ENCODE data around the gene FAM50B. TPM values are rescaled to one million over a fixed set of nuclear protein-coding genes. Genes with fewer than 3 reads are reported as not detected.

FAM50B gene, protein sequence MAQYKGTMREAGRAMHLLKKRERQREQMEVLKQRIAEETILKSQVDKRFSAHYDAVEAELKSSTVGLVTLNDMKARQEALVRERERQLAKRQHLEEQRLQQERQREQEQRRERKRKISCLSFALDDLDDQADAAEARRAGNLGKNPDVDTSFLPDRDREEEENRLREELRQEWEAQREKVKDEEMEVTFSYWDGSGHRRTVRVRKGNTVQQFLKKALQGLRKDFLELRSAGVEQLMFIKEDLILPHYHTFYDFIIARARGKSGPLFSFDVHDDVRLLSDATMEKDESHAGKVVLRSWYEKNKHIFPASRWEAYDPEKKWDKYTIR
- 13.2 TPM for total RNA-seq
- 24.8 TPM for polyA plus RNA-seq (ENCODE audit: insufficient read depth, low read depth, low replicate concordance)
- long read RNA-seq, donor 1, transcript FAM50B-202 (1 exons, 1,935 nt), result major isoform, 10 of 18 reads
- long read RNA-seq, donor 1, transcript FAM50B-203 (2 exons, 1,643 nt), result minor isoform, 8 of 18 reads
- long read RNA-seq, donor 1, partial matches to known transcripts, result 0 of 18 reads
- long read RNA-seq, donor 1, other reads (novel, unspliced or antisense), result 0 of 18 reads
- long read RNA-seq, donor 2, transcript FAM50B-203 (2 exons, 1,643 nt), result minor isoform, 8 of 18 reads
- long read RNA-seq, donor 2, transcript FAM50B-202 (1 exons, 1,935 nt), result major isoform, 10 of 18 reads
- long read RNA-seq, donor 2, partial matches to known transcripts, result 0 of 18 reads
- long read RNA-seq, donor 2, other reads (novel, unspliced or antisense), result 0 of 18 reads
- long read RNA-seq, donor 3, transcript FAM50B-202 (1 exons, 1,935 nt), result major isoform, 30 of 37 reads
- long read RNA-seq, donor 3, transcript FAM50B-203 (2 exons, 1,643 nt), result minor isoform, 7 of 37 reads
- long read RNA-seq, donor 3, partial matches to known transcripts, result 0 of 37 reads
- long read RNA-seq, donor 3, other reads (novel, unspliced or antisense), result 0 of 37 reads
- long read RNA-seq, donor 4, transcript FAM50B-202 (1 exons, 1,935 nt), result major isoform, 9 of 12 reads
- long read RNA-seq, donor 4, partial matches to known transcripts, result 0 of 12 reads
- long read RNA-seq, donor 4, other reads (novel, unspliced or antisense), result 0 of 12 reads
- long read RNA-seq, donor 5, partial matches to known transcripts, result 0 of 2 reads
- long read RNA-seq, donor 5, other reads (novel, unspliced or antisense), result 0 of 2 reads
- long read RNA-seq, donor 6, partial matches to known transcripts, result 0 of 3 reads
- long read RNA-seq, donor 6, other reads (novel, unspliced or antisense), result 0 of 3 reads
- long read RNA-seq, donor 7, transcript FAM50B-202 (1 exons, 1,935 nt), result minor isoform, 8 of 25 reads
- long read RNA-seq, donor 7, transcript FAM50B-203 (2 exons, 1,643 nt), result major isoform, 17 of 25 reads
- long read RNA-seq, donor 7, partial matches to known transcripts, result 0 of 25 reads
- long read RNA-seq, donor 7, other reads (novel, unspliced or antisense), result 0 of 25 reads
- long read RNA-seq, donor 8, transcript FAM50B-202 (1 exons, 1,935 nt), result major isoform, 12 of 18 reads
- long read RNA-seq, donor 8, transcript FAM50B-203 (2 exons, 1,643 nt), result minor isoform, 6 of 18 reads
- long read RNA-seq, donor 8, partial matches to known transcripts, result 0 of 18 reads
- long read RNA-seq, donor 8, other reads (novel, unspliced or antisense), result 0 of 18 reads
- long read RNA-seq, donor 9, partial matches to known transcripts, result 0 of 5 reads
- long read RNA-seq, donor 9, other reads (novel, unspliced or antisense), result 0 of 5 reads
- long read RNA-seq, donor 10, transcript FAM50B-202 (1 exons, 1,935 nt), result major isoform, 11 of 17 reads
- long read RNA-seq, donor 10, transcript FAM50B-203 (2 exons, 1,643 nt), result minor isoform, 6 of 17 reads
- long read RNA-seq, donor 10, partial matches to known transcripts, result 0 of 17 reads
- long read RNA-seq, donor 10, other reads (novel, unspliced or antisense), result 0 of 17 reads

DNA sequence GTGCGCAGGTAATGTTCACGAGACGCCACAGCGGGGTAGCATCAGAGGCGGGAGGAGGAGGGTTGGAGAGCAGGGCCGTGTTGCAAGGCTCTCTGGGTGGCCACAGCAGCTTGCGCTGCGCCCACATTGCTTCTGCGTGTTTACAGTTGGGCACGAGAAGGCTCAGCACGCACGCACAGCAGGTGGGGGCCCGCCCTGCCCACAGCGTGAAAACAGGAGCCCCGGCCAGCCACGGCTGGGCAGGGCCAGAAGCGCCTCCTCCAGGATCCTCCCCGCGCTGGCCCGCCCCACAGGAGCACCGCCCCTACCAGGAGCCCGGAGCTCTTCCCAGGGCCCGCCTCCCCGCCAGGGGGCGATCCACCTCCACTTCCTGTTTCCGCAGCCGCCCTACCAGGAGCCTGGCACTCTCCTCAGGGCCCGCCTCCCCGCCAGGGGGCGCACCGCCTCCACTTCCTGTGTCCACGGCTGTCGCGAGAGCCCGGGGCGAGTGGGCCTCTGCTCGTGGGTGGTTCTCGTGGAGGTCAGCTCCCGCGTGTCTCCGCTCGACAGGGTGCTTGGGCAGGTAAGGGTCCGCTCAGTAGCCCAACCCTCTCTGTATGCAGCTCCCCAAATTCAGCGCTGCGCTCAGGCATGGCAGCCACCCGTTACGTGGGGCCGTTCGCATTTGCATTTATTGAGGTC lies at the start of gene FAM50B:
FAM50B (plus strand) TSS at position 449 of the 681 bp plus-strand sequence. CDS start 439 bp downstream, outside the sequence.
- Histone ChIP-seq H3K9me3 (ENCODE audit: control insufficient read depth in 2 of 3, insufficient read depth in 1 of 3, low read length in 3 of 3) (no peaks in the 10 kb centered on the region), H3K27me3 (ENCODE audit: control insufficient read depth, insufficient read depth, low read length) (no peaks in the 10 kb centered on the region), H3K4me1 (ENCODE audit: control insufficient read depth in 2 of 3, insufficient read depth in 2 of 3, low read depth in 1 of 3, low read length in 3 of 3) (peaks cover 0 to 8% (median 2%) of the 10 kb centered on the region in 3 donors), H3K9ac (ENCODE audit: low read length in 3 of 3) (peak within 1 kb of the TSS; percentile 1 to 65 (median 63)), H3K4me3 (ENCODE audit: low read length in 3 of 3) (peak within 1 kb of the TSS; percentile 61 to 78 (median 74)), H3K36me3 (ENCODE audit: control insufficient read depth in 2 of 3, insufficient read depth in 3 of 3, low read length in 3 of 3) (no peaks in the 10 kb centered on the region), H3K27ac (ENCODE audit: low read depth in 2 of 2, low read length in 2 of 2) (peak within 1 kb of the TSS; percentile 77 to 79)
- intact Hi-C loops (cut with DNase I), result no loop called here
- TF ChIP-seq, protein P1, sequence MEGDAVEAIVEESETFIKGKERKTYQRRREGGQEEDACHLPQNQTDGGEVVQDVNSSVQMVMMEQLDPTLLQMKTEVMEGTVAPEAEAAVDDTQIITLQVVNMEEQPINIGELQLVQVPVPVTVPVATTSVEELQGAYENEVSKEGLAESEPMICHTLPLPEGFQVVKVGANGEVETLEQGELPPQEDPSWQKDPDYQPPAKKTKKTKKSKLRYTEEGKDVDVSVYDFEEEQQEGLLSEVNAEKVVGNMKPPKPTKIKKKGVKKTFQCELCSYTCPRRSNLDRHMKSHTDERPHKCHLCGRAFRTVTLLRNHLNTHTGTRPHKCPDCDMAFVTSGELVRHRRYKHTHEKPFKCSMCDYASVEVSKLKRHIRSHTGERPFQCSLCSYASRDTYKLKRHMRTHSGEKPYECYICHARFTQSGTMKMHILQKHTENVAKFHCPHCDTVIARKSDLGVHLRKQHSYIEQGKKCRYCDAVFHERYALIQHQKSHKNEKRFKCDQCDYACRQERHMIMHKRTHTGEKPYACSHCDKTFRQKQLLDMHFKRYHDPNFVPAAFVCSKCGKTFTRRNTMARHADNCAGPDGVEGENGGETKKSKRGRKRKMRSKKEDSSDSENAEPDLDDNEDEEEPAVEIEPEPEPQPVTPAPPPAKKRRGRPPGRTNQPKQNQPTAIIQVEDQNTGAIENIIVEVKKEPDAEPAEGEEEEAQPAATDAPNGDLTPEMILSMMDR (IDR thresholded peaks at IDR 0.05; ENCODE audit: borderline replicate concordance, extremely low read depth, insufficient read depth), result peak; percentile 84
- FAIRE-seq (no peak), DNase-seq (peak; percentile 95 to 97 (median 96))

DNA sequence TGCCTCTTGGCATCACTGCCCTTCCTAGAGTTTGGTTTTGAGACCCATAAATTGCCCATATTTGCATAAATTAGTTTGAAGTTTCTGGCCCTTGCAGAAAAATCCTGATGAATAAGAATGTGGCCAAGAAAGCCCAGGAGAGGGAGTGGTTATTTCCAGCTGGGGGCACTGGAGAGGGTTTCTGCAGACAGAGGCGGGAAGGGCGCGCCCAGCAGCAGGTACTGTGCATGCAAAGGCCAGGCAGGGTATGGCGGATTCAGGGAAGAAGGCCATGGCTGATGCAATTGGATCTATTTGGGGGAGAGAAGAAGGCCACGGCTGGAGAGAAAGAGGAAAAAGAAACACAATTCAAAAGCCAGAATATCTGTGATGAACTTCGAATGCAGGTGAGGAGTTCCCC lies 49.5 kb upstream of the FAM50B start:
- peaks cover 3 to 36% (median 13%) of the 10 kb centered on the region in 3 donors for H3K4me1 ChIP-seq (ENCODE audit: control insufficient read depth in 2 of 3, insufficient read depth in 2 of 3, low read depth in 1 of 3, low read length in 3 of 3)
- no peak for FAIRE-seq

More for the DNA sequence above, 49.5 kb upstream of the FAM50B start:
- intact Hi-C loops (cut with DNase I), result no loop called here
- no peaks in the 10 kb centered on the region for H3K9me3 ChIP-seq (ENCODE audit: control insufficient read depth in 2 of 3, insufficient read depth in 1 of 3, low read length in 3 of 3)
- H3K9ac ChIP-seq (ENCODE audit: low read length in 3 of 3), result no peak overlapping the region
- H3K27me3 ChIP-seq (ENCODE audit: control insufficient read depth, insufficient read depth, low read length), result no peaks in the 10 kb centered on the region
- no peak overlapping the region for H3K27ac ChIP-seq (ENCODE audit: low read depth in 2 of 2, low read length in 2 of 2)
- TF ChIP-seq, protein P1 (IDR thresholded peaks at IDR 0.05; ENCODE audit: borderline replicate concordance, extremely low read depth, insufficient read depth), result no peak
- no peak for DNase-seq
- no peak overlapping the region for H3K4me3 ChIP-seq (ENCODE audit: low read length in 3 of 3)
- no peaks in the 10 kb centered on the region for H3K36me3 ChIP-seq (ENCODE audit: control insufficient read depth in 2 of 3, insufficient read depth in 3 of 3, low read length in 3 of 3)

Data from kidney (tissue), 22 donors.